ENCODE measurements around the gene RRBP1.

Gene RRBP1

DNA sequence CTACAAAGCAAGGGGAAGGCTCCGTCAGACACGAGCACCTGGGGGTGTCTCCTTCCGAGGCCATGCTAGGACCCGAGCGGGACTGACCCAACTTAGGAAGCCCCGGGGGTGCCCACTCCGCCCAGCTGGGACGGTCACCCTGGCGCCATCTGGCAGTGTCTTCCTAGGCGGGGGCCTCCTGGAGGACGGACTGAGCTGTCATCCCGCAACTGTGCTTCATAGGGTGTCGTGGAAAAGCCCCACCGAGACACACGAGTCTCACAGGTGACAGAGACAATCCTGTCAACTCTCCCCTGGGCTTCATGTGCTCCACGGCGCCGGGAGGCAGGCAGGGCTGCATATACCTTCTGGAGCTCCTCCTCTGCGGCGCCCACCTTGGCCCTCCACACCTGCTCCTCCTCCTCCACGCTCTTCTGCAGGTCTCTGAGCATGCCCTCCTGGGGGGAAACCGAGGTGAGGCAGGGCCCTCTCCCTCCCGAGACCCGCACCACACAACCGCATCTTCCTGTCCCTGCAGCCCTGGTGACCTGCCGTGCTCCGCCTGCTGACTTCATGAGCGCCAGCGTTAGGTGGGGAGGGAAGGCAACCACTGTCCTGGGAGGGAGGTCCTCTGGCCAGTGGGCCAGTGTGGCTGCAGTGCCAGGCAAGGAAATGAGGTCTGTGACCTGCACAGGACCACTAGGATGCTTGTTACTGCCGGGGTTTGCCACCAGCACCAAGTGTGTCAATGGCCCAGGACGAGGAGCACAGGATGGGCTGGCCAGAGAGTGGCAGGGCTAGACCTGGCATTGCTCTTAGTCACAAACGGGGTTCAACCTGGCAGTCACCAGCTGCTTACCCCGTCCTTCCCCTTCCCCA lies 61.4 kb downstream of the RRBP1 start:
- TF ChIP-seq, protein P1, sequence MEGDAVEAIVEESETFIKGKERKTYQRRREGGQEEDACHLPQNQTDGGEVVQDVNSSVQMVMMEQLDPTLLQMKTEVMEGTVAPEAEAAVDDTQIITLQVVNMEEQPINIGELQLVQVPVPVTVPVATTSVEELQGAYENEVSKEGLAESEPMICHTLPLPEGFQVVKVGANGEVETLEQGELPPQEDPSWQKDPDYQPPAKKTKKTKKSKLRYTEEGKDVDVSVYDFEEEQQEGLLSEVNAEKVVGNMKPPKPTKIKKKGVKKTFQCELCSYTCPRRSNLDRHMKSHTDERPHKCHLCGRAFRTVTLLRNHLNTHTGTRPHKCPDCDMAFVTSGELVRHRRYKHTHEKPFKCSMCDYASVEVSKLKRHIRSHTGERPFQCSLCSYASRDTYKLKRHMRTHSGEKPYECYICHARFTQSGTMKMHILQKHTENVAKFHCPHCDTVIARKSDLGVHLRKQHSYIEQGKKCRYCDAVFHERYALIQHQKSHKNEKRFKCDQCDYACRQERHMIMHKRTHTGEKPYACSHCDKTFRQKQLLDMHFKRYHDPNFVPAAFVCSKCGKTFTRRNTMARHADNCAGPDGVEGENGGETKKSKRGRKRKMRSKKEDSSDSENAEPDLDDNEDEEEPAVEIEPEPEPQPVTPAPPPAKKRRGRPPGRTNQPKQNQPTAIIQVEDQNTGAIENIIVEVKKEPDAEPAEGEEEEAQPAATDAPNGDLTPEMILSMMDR (conservative IDR thresholded peaks at IDR 0.05; ENCODE audit: control insufficient read depth, insufficient read depth, low read depth, low read length): no peak
- no peak overlapping the region for H3K4me3 ChIP-seq (ENCODE audit: control insufficient read depth, low read depth, low read length)
- no peak for DNase-seq (ENCODE audit: low read depth)

DNA sequence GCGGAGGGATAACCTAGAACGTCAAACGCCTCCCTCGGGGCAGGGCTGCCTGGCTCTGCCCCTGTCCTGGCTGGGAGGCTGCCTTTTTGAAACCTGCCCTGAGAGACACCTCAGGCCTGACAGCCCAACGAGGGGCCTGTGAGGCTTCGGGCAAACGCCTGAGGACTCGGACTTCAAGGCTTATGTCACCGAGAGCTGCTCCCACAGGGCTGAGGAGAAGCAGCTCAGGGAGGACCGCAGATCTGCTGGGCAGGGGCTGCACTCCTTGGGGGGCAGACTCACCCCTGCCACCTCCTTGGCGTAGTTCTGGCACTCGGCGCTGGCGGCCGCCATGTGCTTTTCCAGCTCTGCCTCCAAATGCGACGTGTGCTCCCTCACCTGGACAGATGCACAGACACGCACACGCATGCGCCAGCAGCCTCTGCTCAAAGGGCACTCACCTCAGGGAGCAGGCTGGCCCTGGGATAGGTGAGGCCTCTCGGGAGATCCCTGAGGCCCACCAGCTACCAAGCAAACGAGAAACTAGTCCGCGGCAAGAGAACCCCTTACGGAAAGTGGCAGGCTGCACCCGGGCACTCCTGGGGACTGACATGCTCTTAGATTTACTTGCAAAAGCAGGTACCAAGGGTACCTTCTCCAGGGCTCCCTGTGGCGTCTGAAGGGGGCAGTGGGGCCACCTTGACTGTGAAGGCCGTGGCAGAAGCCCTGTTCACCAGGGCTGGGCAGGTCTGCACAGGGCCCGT lies 62.5 kb downstream of the RRBP1 start:
- no peak overlapping the region for H3K4me3 ChIP-seq (ENCODE audit: control insufficient read depth, low read depth, low read length)
- DNase-seq (ENCODE audit: low read depth): no peak
- TF ChIP-seq, protein P1 (conservative IDR thresholded peaks at IDR 0.05; ENCODE audit: control insufficient read depth, insufficient read depth, low read depth, low read length): no peak

DNA sequence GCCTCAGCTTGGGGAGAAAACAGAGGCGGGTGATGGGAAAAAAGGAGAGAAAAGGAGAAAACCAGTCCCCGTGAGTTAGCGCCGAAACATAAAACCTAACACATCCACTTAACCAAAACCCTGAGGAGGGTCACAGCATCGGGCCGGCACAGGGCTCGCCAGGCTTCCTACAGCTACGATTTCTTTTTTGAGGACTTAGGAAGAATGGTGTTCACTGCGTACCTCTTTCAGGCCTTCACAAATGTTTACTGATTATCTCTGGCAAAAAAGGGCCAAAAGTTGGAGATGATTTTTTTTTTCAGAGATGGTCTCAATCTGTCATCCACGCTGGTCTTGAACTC lies 63.4 kb downstream of the RRBP1 start:
- no peak overlapping the region for H3K4me3 ChIP-seq (ENCODE audit: control insufficient read depth, low read depth, low read length)
- TF ChIP-seq, protein P1 (conservative IDR thresholded peaks at IDR 0.05; ENCODE audit: control insufficient read depth, insufficient read depth, low read depth, low read length): no peak
- DNase-seq (ENCODE audit: low read depth): no peak

DNA sequence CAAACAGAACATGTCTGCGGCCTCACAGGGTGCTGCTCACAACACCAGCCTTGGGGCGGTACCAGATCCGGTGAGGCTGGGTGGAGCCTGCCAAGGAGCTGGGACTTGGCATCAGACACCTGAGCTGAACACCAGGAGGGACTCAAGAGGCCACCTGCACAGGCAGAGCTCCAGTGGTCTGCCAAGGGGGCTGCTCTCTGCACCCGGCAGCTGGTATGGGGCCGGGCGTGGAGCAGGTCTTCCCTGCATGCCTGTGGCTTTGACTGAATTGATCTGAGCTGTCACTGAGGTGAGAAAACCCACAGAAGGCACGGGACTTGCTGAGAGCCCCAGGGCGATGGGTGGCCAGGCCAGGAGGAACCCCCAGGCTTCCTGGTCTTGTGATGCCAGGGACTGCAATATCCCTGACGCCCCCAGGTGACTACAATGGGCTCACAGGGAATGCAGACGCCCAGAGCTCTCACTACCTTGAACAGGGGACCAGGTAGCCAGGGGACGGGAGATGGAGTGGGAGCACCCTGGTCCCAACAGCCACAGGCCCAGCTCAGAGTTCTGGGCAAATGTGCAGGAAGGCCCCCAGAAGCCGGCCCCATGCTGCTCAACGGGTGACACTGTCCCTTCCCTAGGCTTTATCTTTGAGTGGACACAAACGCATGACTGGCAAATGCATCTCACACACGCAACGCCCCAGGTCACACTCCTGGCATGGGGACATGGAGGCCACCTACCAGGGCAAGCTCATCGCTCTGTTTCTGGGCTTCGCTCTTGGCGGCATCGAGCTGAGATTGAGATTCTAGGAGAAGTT lies 64.0 kb downstream of the RRBP1 start:
- DNase-seq (ENCODE audit: low read depth): no peak
- TF ChIP-seq, protein P1 (conservative IDR thresholded peaks at IDR 0.05; ENCODE audit: control insufficient read depth, insufficient read depth, low read depth, low read length): no peak
- H3K4me3 ChIP-seq (ENCODE audit: control insufficient read depth, low read depth, low read length): no peak overlapping the region

DNA sequence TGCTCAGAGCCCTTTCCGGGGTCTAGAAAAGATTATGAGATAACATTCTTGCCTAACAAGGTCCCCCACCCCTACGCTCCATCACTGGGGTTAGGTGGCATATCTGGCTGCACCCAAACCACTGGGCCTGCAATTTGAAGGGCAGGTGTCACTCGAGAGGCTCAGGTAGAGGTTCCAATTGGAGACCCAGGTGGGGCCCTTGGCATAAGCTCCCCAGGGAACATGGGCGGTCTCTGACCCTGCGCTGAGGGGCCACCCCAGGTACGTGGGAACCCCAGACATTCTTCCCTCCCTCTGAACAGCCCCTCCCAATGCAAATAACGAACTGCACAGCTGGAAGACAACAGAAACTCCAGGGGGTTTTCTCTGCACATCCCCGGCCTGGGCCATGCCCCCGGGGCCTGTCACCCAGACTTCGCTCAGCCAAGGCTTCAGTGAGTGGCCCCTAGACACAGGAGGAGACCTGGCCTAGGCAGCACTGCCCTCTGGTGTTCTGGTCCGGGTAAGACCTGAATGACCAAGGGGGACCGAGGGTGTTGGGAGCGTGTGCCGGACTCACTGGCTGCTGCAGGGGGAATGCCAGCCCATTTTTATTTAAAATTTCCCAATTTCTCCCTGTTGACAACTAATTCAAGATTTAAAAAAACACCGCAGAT lies 64.7 kb downstream of the RRBP1 start:
- peak; percentile 44 for DNase-seq (ENCODE audit: low read depth)
- TF ChIP-seq, protein P1 (conservative IDR thresholded peaks at IDR 0.05; ENCODE audit: control insufficient read depth, insufficient read depth, low read depth, low read length): peak; percentile 54
- H3K4me3 ChIP-seq (ENCODE audit: control insufficient read depth, low read depth, low read length): no peak overlapping the region

All from fibroblast of mammary gland (primary cell).